DND-41 (cell line): ENCODE results near the gene WDR59.
A peak's percentile ranks its signal among the peaks of the same experiment; 100 is the strongest.

ENCODE experiments used
- ATAC-seq: fragments of 200-7000 bp; cut with Tn5 transposase; 3 replicates; pipeline ENCODE4 v1.9.1; 2021; ENCODE audit warnings: low read depth; ENCODE audit not compliant: insufficient read depth
- DNase-seq: peaks from one replicate; pipeline ENCODE4 v3.0.0-alpha.2; 2020
- H2AFZ ChIP-seq: 2 replicates; pipeline ENCODE4 v1.6.0; 2012; ENCODE audit warnings: low read depth, low read length
- H3K27ac ChIP-seq: 2 replicates; pipeline ENCODE4 v1.5.1; 2012; ENCODE audit warnings: low read length, inconsistent platforms
- H3K27me3 ChIP-seq: fragments of 200-600 bp; sonication (generic); 2 replicates; pipeline ENCODE4 v1.6.0; 2012; ENCODE audit warnings: low read length, mild to moderate bottlenecking, inconsistent platforms; ENCODE audit not compliant: insufficient read depth, poor library complexity
- H3K36me3 ChIP-seq: 2 replicates; pipeline ENCODE4 v1.5.1; 2012; ENCODE audit warnings: low read length, inconsistent platforms; ENCODE audit not compliant: insufficient read depth
- H3K4me1 ChIP-seq: 2 replicates; pipeline ENCODE4 v1.5.1; 2012; ENCODE audit warnings: mild to moderate bottlenecking, low read length; ENCODE audit not compliant: insufficient read depth
- H3K4me2 ChIP-seq: 2 replicates; pipeline ENCODE4 v1.6.0; 2012; ENCODE audit warnings: mild to moderate bottlenecking, moderate library complexity, low read length, inconsistent platforms; ENCODE audit not compliant: insufficient read depth
- H3K4me3 ChIP-seq, 2 experiments: fragments of 200-600 bp in 1 of 2; shearing (Covaris generic) in 1 of 2; 2 replicates each; pipeline ENCODE4 v1.5.1; 2012 to 2016; ENCODE audit warnings: inconsistent platforms in 2 of 2, low read length in 2 of 2, mild to moderate bottlenecking in 2 of 2, low read depth in 1 of 2, moderate library complexity in 1 of 2
- H3K79me2 ChIP-seq: 2 replicates; pipeline ENCODE4 v1.6.0; 2012; ENCODE audit warnings: low read length, inconsistent platforms; ENCODE audit not compliant: insufficient read depth
- H3K9ac ChIP-seq: 2 replicates; pipeline ENCODE4 v1.6.0; 2012; ENCODE audit warnings: low read depth, mild to moderate bottlenecking, inconsistent platforms, low read length, moderate library complexity
- H3K9me3 ChIP-seq: 2 replicates; pipeline ENCODE4 v1.5.1; 2012; ENCODE audit warnings: low read length, moderate library complexity, mild to moderate bottlenecking, inconsistent platforms; ENCODE audit not compliant: insufficient read depth, severe bottlenecking
- H4K20me1 ChIP-seq: 2 replicates; pipeline ENCODE4 v1.6.0; 2012; ENCODE audit warnings: low read length; ENCODE audit not compliant: insufficient read depth
- CTCF ChIP-seq: IDR thresholded peaks from 2 replicates; pipeline ENCODE4 v1.5.1; 2012; ENCODE audit warnings: borderline replicate concordance, low read length, moderate library complexity, mild to moderate bottlenecking; ENCODE audit not compliant: poor library complexity, severe bottlenecking; ENCODE audit errors: extremely low read depth
- EZH2 ChIP-seq: IDR thresholded peaks from 3 replicates; pipeline ENCODE4 v1.6.1; 2012; ENCODE audit warnings: borderline replicate concordance, low read depth, mild to moderate bottlenecking, moderate library complexity, low read length, inconsistent platforms; ENCODE audit not compliant: severe bottlenecking

WDR59 gene

GRCh38 chr16:75012380-75013081 lies 27.6 kb upstream of the WDR59 start:
- Histone ChIP-seq H3K9ac (no peak overlapping the region), H3K27me3 (no peaks in the 10 kb centered on the region), H4K20me1 (peaks cover 70% of the 10 kb centered on the region), H3K4me3 (no peak overlapping the region), H3K36me3 (peaks cover 30% of the 10 kb centered on the region), H3K4me2 (peak overlapping the region; percentile 26; the same call in 1 of the 2 replicates), H2AFZ (no peak overlapping the region), H3K9me3 (no peaks in the 10 kb centered on the region), H3K79me2 (peaks cover 100% of the 10 kb centered on the region), H3K4me1 (peaks cover 49% of the 10 kb centered on the region), H3K27ac (peak overlapping the region; percentile 45)
- TF ChIP-seq EZH2 (no peak), CTCF (no peak)
- no peak for DNase-seq
- peak; percentile 26; the same call in 1 of the 3 replicates for ATAC-seq

GRCh38 chr16:75011634-75012307 lies 26.8 kb upstream of the WDR59 start:
- H3K27ac ChIP-seq, result peak overlapping the region; percentile 45
- TF ChIP-seq CTCF (no peak), EZH2 (no peak)

GRCh38 chr16:75010427-75010826 lies 25.5 kb upstream of the WDR59 start:
- DNase-seq (no peak), ATAC-seq (no peak)
- no peak for TF ChIP-seq CTCF
- TF ChIP-seq EZH2, result no peak
- Histone ChIP-seq H3K9ac (no peak overlapping the region), H3K27ac (no peak overlapping the region), H3K9me3 (no peaks in the 10 kb centered on the region), H3K4me3 (no peak overlapping the region), H3K79me2 (peaks cover 100% of the 10 kb centered on the region), H2AFZ (no peak overlapping the region), H4K20me1 (peaks cover 86% of the 10 kb centered on the region), H3K36me3 (peaks cover 34% of the 10 kb centered on the region), H3K4me2 (peak overlapping the region; percentile 2; the same call in 1 of the 2 replicates), H3K27me3 (no peaks in the 10 kb centered on the region), H3K4me1 (peaks cover 69% of the 10 kb centered on the region)

More at GRCh38 chr16:75011634-75012307, 26.8 kb upstream of the WDR59 start:
- H2AFZ ChIP-seq, result no peak overlapping the region
- no peak overlapping the region for H3K9ac ChIP-seq
- no peaks in the 10 kb centered on the region for H3K27me3 ChIP-seq
- DNase-seq (no peak), ATAC-seq (peak; percentile 28; the same call in 1 of the 3 replicates)
- H3K4me3 ChIP-seq, result no peak overlapping the region
- peaks cover 76% of the 10 kb centered on the region for H4K20me1 ChIP-seq
- no peaks in the 10 kb centered on the region for H3K9me3 ChIP-seq
- peaks cover 100% of the 10 kb centered on the region for H3K79me2 ChIP-seq
- H3K4me1 ChIP-seq, result peaks cover 57% of the 10 kb centered on the region
- peak overlapping the region; percentile 26; the same call in 1 of the 2 replicates for H3K4me2 ChIP-seq
- peaks cover 26% of the 10 kb centered on the region for H3K36me3 ChIP-seq
